ENCODE results near the gene SCN1B.
"Not testable (repeated sequence)": the region's sequence is repeated elsewhere in the genome, so short reads cannot be mapped to it uniquely, and the experiment has no call there.

Gene SCN1B

DNA sequence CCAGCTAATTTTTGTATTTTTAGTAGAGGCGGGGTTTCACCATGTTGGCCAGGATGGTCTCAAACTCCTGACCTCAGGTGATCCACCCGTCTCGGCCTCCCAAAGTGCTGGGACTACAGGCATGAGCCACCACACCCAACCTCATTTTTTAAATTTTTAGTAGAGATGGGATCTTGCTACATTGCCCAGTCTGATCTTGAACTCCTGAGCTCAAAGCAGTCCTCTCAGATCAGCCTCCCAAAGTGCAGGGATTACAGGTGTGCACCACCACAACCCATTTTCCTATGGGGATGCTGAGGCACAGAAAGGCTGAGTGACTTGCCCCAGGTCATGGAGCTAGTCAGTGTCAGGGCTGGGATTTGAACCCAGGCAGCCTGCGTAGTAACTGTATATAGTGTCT lies 21.0 kb downstream of the SCN1B start:
- H3K4me1 ChIP-seq (ENCODE audit: control insufficient read depth, insufficient read depth, low read length) = peaks cover 13% of the 10 kb centered on the region; the same call in 1 of the 2 replicates
- not testable (repeated sequence) for H3K4me3 ChIP-seq (ENCODE audit: low read depth, low read length); H3K36me3 ChIP-seq (ENCODE audit: control insufficient read depth in 2 of 2, insufficient read depth in 1 of 2, low read length in 2 of 2); H3K9me3 ChIP-seq (ENCODE audit: control insufficient read depth, insufficient read depth, low read depth, low read length); H3K27ac ChIP-seq (ENCODE audit: extremely low read depth, low read depth, low read length)
- CTCF ChIA-PET = interaction anchor here (0.6 to 9.6 kb wide), 7 partner anchors 6 to 85 kb away, joined by 3 to 193 read pairs (median 5); partner anchors contain the start of gene HPN
- POLR2A ChIA-PET = interaction anchor here (1.7 kb wide), 1 partner anchor 73 kb away, joined by 5 read pairs; no protein-coding TSS in a partner anchor
- TF ChIP-seq ZNF121 (tag by site-specific recombination; IDR thresholded peaks at IDR 0.05) = peak; percentile 98
- TF ChIP-seq, protein P1, sequence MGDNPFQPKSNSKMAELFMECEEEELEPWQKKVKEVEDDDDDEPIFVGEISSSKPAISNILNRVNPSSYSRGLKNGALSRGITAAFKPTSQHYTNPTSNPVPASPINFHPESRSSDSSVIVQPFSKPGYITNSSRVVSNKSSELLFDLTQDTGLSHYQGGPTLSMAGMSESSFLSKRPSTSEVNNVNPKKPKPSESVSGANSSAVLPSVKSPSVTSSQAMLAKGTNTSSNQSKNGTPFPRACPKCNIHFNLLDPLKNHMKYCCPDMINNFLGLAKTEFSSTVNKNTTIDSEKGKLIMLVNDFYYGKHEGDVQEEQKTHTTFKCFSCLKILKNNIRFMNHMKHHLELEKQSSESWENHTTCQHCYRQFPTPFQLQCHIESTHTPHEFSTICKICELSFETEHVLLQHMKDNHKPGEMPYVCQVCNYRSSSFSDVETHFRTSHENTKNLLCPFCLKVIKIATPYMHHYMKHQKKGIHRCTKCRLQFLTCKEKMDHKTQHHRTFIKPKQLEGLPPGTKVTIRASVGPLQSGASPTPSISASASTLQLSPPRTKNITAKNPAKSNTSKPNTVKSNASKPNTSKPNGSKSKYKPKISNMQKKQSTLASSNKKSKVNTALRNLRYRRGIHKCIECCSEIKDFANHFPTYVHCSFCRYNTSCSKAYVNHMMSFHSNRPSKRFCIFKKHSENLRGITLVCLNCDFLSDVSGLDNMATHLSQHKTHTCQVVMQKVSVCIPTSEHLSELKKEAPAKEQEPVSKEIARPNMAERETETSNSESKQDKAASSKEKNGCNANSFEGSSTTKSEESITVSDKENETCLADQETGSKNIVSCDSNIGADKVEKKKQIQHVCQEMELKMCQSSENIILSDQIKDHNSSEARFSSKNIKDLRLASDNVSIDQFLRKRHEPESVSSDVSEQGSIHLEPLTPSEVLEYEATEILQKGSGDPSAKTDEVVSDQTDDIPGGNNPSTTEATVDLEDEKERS (tag by site-specific recombination; IDR thresholded peaks at IDR 0.05) = 0 out of 2 replicates have a peak, but pooled peaks have one; percentile 57

DNA sequence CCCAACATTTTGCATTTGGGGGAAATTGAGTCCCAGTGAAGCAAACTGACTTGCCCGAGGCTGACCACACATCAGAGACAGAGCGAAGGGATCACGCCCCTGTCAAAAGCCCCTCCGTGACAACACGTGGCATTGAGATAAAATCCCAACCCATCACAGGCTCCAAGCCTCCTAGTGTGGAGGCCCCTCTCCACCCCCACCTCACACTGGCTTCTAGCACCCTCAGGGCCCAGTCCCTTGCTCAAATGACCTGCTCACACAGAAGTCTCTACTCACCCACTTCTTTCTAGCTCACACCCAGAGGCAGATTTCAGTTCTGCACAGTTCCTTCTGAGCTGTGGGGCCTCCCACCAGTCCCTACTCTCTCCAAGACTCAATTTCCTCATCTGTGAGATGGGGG lies 21.5 kb downstream of the SCN1B start:
- Histone ChIP-seq H3K4me3 (ENCODE audit: low read depth, low read length) (no peak overlapping the region), H3K4me1 (ENCODE audit: control insufficient read depth, insufficient read depth, low read length) (peaks cover 13% of the 10 kb centered on the region; the same call in 1 of the 2 replicates), H3K9me3 (ENCODE audit: control insufficient read depth, insufficient read depth, low read depth, low read length) (no peaks in the 10 kb centered on the region; the same call in 1 of the 2 replicates), H3K27ac (ENCODE audit: extremely low read depth, low read depth, low read length) (no peak overlapping the region), H3K36me3 (ENCODE audit: control insufficient read depth in 2 of 2, insufficient read depth in 1 of 2, low read length in 2 of 2) (no peaks in the 10 kb centered on the region)
- CTCF ChIA-PET = interaction anchor here (1.0 to 9.6 kb wide), 5 partner anchors 7 to 84 kb away, joined by 3 to 193 read pairs (median 7); partner anchors contain the start of genes HPN and LGI4
- TF ChIP-seq ZNF677 (tag by site-specific recombination; IDR thresholded peaks at IDR 0.05) = no peak
- TF ChIP-seq, protein P2, sequence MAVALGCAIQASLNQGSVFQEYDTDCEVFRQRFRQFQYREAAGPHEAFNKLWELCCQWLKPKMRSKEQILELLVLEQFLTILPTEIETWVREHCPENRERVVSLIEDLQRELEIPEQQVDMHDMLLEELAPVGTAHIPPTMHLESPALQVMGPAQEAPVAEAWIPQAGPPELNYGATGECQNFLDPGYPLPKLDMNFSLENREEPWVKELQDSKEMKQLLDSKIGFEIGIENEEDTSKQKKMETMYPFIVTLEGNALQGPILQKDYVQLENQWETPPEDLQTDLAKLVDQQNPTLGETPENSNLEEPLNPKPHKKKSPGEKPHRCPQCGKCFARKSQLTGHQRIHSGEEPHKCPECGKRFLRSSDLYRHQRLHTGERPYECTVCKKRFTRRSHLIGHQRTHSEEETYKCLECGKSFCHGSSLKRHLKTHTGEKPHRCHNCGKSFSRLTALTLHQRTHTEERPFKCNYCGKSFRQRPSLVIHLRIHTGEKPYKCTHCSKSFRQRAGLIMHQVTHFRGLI (tag by site-specific recombination; IDR thresholded peaks at IDR 0.05) = no peak
- TF ChIP-seq, protein P3, sequence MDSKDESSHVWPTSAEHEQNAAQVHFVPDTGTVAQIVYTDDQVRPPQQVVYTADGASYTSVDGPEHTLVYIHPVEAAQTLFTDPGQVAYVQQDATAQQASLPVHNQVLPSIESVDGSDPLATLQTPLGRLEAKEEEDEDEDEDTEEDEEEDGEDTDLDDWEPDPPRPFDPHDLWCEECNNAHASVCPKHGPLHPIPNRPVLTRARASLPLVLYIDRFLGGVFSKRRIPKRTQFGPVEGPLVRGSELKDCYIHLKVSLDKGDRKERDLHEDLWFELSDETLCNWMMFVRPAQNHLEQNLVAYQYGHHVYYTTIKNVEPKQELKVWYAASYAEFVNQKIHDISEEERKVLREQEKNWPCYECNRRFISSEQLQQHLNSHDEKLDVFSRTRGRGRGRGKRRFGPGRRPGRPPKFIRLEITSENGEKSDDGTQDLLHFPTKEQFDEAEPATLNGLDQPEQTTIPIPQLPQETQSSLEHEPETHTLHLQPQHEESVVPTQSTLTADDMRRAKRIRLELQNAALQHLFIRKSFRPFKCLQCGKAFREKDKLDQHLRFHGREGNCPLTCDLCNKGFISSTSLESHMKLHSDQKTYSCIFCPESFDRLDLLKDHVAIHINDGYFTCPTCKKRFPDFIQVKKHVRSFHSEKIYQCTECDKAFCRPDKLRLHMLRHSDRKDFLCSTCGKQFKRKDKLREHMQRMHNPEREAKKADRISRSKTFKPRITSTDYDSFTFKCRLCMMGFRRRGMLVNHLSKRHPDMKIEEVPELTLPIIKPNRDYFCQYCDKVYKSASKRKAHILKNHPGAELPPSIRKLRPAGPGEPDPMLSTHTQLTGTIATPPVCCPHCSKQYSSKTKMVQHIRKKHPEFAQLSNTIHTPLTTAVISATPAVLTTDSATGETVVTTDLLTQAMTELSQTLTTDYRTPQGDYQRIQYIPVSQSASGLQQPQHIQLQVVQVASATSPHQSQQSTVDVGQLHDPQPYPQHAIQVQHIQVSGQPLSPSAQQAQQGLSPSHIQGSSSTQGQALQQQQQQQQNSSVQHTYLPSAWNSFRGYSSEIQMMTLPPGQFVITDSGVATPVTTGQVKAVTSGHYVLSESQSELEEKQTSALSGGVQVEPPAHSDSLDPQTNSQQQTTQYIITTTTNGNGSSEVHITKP (tag by site-specific recombination; IDR thresholded peaks at IDR 0.05) = no peak
- TF ChIP-seq ZNF423 (tag by site-specific recombination; IDR thresholded peaks at IDR 0.05) = no peak
- no peak for TF ChIP-seq ZBTB20 (tag by site-specific recombination; IDR thresholded peaks at IDR 0.05)
- TF ChIP-seq KLF8 (tag by site-specific recombination; IDR thresholded peaks at IDR 0.05) = no peak
- no peak for TF ChIP-seq KLF16 (tag by site-specific recombination; IDR thresholded peaks at IDR 0.05)
- TF ChIP-seq, protein P4, sequence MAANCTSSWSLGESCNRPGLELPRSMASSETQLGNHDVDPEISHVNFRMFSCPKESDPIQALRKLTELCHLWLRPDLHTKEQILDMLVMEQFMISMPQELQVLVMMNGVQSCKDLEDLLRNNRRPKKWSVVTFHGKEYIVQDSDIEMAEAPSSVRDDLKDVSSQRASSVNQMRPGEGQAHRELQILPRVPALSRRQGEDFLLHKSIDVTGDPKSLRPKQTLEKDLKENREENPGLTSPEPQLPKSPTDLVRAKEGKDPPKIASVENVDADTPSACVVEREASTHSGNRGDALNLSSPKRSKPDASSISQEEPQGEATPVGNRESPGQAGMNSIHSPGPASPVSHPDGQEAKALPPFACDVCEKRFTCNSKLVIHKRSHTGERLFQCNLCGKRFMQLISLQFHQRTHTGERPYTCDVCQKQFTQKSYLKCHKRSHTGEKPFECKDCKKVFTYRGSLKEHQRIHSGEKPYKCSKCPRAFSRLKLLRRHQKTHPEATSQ (tag by site-specific recombination; IDR thresholded peaks at IDR 0.05) = no peak
- TF ChIP-seq ZNF629 (tag by site-specific recombination; IDR thresholded peaks at IDR 0.05) = no peak
- POLR2A ChIA-PET = interaction anchor here (1.7 kb wide), 1 partner anchor 73 kb away, joined by 5 read pairs; no protein-coding TSS in a partner anchor

Measured in HEK293 (cell line).